MM.1S (cell line): ENCODE results near the gene LEF1.

ENCODE experiments used
- CTCF ChIP-seq: fragments of 300-600 bp; sonication (generic); IDR thresholded peaks from 2 replicates; pipeline ENCODE4 v1.5.1; 2016; ENCODE audit warnings: antibody characterized with exemption, low read length, mixed read lengths
- EZH2 ChIP-seq: fragments of 300-600 bp; sonication (generic); optimal IDR thresholded peaks from 2 replicates; pipeline ENCODE3; 2017; ENCODE audit warnings: low read depth, mild to moderate bottlenecking, antibody characterized with exemption, low read length, mixed read lengths
- EZH2phosphoT487 ChIP-seq: fragments of 300-600 bp; sonication (generic); IDR thresholded peaks from 2 replicates; pipeline ENCODE4 v1.6.1; 2018; ENCODE audit warnings: antibody characterized with exemption, low read length

DNA sequence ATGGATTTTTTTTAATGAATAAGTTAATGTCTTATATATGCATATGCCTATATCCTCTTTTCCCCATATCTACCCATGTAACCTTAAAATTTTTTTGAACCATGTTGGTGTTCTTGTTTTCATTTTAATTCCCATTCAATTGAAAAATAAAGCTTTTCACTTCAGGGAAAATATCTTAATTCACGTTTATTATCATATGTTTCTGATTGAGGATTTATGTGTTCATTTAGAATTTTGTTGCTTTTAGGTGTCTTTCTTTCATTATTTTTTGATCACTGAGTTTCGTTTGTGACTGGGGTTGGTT is 149.9 kb downstream of the LEF1 start:
- TF ChIP-seq CTCF (no peak), EZH2 (no peak), EZH2phosphoT487 (no peak)
